ENCODE data around the gene NOS1AP.
"Not testable (repeated sequence)": the region's sequence is repeated elsewhere in the genome, so short reads cannot be mapped to it uniquely, and the experiment has no call there.

The NOS1AP gene

GRCh38 chr1:162347281-162347680 lies 277.8 kb downstream of the NOS1AP start:
- Histone ChIP-seq H3K79me2 (ENCODE audit: insufficient read depth, low read length) (no peaks in the 10 kb centered on the region), H3K4me1 (ENCODE audit: insufficient read depth, low read length, poor library complexity, severe bottlenecking) (peaks cover 14% of the 10 kb centered on the region), H3K9me2 (replicated peaks; ENCODE audit: low read depth, low read length) (no peaks in the 10 kb centered on the region), H4K20me1 (ENCODE audit: insufficient read depth, low read length, poor library complexity, severe bottlenecking) (no peaks in the 10 kb centered on the region), H3K36me3 (ENCODE audit: insufficient read depth, low read length) (no peaks in the 10 kb centered on the region), H2AFZ (ENCODE audit: low read length) (no peak overlapping the region), H3K4me3 (ENCODE audit: low read length, poor library complexity, severe bottlenecking) (no peak overlapping the region), H3K4me2 (ENCODE audit: low read depth, low read length, poor library complexity, severe bottlenecking) (no peak overlapping the region), H3F3A (ENCODE audit: low read depth) (no peaks in the 10 kb centered on the region), H3K9me3 (ENCODE audit: insufficient read depth, low read depth, low read length) (no peaks in the 10 kb centered on the region), H3K27me3 (ENCODE audit: insufficient read depth, low read length, poor library complexity, severe bottlenecking) (no peaks in the 10 kb centered on the region), H3K9ac (ENCODE audit: low read depth, low read length, poor library complexity, severe bottlenecking) (no peak overlapping the region)
- no peak for TF ChIP-seq EZH2phosphoT487 (IDR thresholded peaks at IDR 0.05; ENCODE audit: borderline replicate concordance)
- TF ChIP-seq, protein P1, sequence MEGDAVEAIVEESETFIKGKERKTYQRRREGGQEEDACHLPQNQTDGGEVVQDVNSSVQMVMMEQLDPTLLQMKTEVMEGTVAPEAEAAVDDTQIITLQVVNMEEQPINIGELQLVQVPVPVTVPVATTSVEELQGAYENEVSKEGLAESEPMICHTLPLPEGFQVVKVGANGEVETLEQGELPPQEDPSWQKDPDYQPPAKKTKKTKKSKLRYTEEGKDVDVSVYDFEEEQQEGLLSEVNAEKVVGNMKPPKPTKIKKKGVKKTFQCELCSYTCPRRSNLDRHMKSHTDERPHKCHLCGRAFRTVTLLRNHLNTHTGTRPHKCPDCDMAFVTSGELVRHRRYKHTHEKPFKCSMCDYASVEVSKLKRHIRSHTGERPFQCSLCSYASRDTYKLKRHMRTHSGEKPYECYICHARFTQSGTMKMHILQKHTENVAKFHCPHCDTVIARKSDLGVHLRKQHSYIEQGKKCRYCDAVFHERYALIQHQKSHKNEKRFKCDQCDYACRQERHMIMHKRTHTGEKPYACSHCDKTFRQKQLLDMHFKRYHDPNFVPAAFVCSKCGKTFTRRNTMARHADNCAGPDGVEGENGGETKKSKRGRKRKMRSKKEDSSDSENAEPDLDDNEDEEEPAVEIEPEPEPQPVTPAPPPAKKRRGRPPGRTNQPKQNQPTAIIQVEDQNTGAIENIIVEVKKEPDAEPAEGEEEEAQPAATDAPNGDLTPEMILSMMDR (conservative IDR thresholded peaks at IDR 0.05; ENCODE audit: low read length) = no peak

DNA sequence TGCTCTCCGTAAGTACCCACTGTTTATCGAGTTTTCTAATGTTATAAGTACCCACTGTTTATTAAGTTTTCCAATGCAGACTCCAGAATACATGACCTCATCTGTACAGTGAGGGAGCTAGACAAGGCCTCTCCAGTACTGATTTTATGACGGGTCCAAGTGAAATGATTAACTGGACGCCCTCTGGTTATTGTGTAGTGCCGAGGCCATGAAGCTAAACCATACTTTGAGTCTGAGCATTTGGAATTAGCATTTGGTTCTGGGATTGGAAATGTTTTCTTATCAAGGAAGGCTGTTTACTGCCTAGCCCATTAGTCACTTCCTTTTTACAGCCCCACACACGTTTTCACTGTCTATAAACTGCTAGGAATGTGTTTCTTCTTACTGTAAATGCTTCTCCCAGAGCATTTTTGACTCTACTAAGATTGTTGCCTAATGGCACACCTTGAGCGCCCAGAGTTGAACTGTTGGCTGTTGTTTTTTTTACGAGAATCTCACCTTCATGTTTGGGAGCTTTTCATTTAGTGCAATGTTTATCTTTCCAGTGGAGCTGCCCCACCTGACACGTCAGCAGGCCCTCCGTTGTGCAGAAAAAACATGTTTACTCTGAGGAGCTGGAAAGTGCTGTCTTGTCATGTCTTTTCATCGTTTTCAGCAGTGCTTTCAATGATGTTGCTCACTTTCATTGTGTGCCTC lies 280.3 kb downstream of the NOS1AP start:
- H3K4me2 ChIP-seq (ENCODE audit: low read depth, low read length, poor library complexity, severe bottlenecking) = peak overlapping the region; percentile 9

DNA sequence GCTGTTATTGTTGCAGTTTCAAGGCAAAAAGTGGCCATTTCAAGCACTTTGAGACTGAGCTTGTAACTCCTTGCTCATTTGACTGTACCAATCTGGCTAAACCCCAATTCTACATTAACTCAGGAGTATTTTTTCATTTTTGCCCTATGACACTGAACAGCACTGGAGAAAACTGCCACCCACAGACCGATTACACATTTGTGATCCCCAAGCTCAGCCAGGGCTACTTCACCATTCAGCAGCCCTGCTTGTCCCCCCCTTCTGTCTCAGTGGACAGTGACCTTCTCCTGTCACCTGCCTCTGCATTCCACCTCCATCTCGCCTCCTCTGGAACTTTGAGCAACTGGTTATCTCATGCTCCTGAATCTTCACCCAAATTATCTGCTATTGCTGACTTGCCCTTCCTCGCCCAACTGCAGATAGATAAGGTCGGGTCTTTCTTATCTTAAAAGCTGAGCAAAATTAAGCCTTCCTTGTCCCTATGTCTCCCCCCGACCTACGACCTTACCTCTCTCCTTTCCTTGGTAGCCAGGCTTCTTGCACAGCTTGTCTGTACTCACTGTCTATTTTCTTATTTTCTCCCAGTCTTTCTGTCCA lies 281.9 kb downstream of the NOS1AP start:
- H3K27me3 ChIP-seq (ENCODE audit: insufficient read depth, low read length, poor library complexity, severe bottlenecking) = no peaks in the 10 kb centered on the region
- TF ChIP-seq, protein P1 (conservative IDR thresholded peaks at IDR 0.05; ENCODE audit: low read length) = no peak
- no peak for TF ChIP-seq EZH2phosphoT487 (IDR thresholded peaks at IDR 0.05; ENCODE audit: borderline replicate concordance)
- H3F3A ChIP-seq (ENCODE audit: low read depth) = no peaks in the 10 kb centered on the region
- H3K4me3 ChIP-seq (ENCODE audit: low read length, poor library complexity, severe bottlenecking) = no peak overlapping the region
- H3K79me2 ChIP-seq (ENCODE audit: insufficient read depth, low read length) = no peaks in the 10 kb centered on the region
- H2AFZ ChIP-seq (ENCODE audit: low read length) = no peak overlapping the region
- peaks cover 29% of the 10 kb centered on the region for H3K4me1 ChIP-seq (ENCODE audit: insufficient read depth, low read length, poor library complexity, severe bottlenecking)
- H3K36me3 ChIP-seq (ENCODE audit: insufficient read depth, low read length) = no peaks in the 10 kb centered on the region
- H3K4me2 ChIP-seq (ENCODE audit: low read depth, low read length, poor library complexity, severe bottlenecking) = no peak overlapping the region
- H4K20me1 ChIP-seq (ENCODE audit: insufficient read depth, low read length, poor library complexity, severe bottlenecking) = no peaks in the 10 kb centered on the region
- H3K9me2 ChIP-seq (replicated peaks; ENCODE audit: low read depth, low read length) = no peaks in the 10 kb centered on the region
- H3K9me3 ChIP-seq (ENCODE audit: insufficient read depth, low read depth, low read length) = no peaks in the 10 kb centered on the region
- no peak overlapping the region for H3K9ac ChIP-seq (ENCODE audit: low read depth, low read length, poor library complexity, severe bottlenecking)

More for the DNA sequence above, 280.3 kb downstream of the NOS1AP start:
- Histone ChIP-seq H3F3A (ENCODE audit: low read depth) (no peaks in the 10 kb centered on the region), H3K9ac (ENCODE audit: low read depth, low read length, poor library complexity, severe bottlenecking) (no peak overlapping the region), H3K36me3 (ENCODE audit: insufficient read depth, low read length) (no peaks in the 10 kb centered on the region), H3K4me1 (ENCODE audit: insufficient read depth, low read length, poor library complexity, severe bottlenecking) (peaks cover 29% of the 10 kb centered on the region), H4K20me1 (ENCODE audit: insufficient read depth, low read length, poor library complexity, severe bottlenecking) (no peaks in the 10 kb centered on the region), H3K79me2 (ENCODE audit: insufficient read depth, low read length) (no peaks in the 10 kb centered on the region), H3K4me3 (ENCODE audit: low read length, poor library complexity, severe bottlenecking) (no peak overlapping the region), H2AFZ (ENCODE audit: low read length) (no peak overlapping the region), H3K27me3 (ENCODE audit: insufficient read depth, low read length, poor library complexity, severe bottlenecking) (no peaks in the 10 kb centered on the region), H3K9me2 (replicated peaks; ENCODE audit: low read depth, low read length) (no peaks in the 10 kb centered on the region), H3K9me3 (ENCODE audit: insufficient read depth, low read depth, low read length) (no peaks in the 10 kb centered on the region)
- no peak for TF ChIP-seq EZH2phosphoT487 (IDR thresholded peaks at IDR 0.05; ENCODE audit: borderline replicate concordance)
- TF ChIP-seq, protein P1 (conservative IDR thresholded peaks at IDR 0.05; ENCODE audit: low read length) = no peak

DNA sequence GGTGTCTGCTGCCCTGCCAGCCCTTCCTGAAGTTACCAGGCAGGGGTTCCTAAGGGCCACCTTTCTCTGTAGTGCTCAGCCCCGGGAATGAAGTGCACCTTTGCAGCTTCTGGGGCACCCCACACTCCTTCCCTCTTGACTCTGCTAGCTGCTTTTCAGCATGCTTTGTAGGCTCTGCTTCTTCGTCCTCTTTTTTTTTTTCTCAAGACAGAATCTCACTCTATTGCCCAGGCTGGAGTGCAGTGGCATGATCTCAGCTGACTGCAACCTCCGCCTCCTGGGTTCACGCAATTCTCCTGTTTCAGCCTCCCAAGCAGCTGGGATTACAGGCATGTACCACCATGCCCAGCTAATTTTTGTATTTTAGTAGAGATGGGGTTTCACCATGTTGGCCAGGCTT lies 282.4 kb downstream of the NOS1AP start:
- H3K27me3 ChIP-seq (ENCODE audit: insufficient read depth, low read length, poor library complexity, severe bottlenecking); H3K9ac ChIP-seq (ENCODE audit: low read depth, low read length, poor library complexity, severe bottlenecking); H3K36me3 ChIP-seq (ENCODE audit: insufficient read depth, low read length); H3K9me2 ChIP-seq (replicated peaks; ENCODE audit: low read depth, low read length); H3K4me3 ChIP-seq (ENCODE audit: low read length, poor library complexity, severe bottlenecking); H3K4me2 ChIP-seq (ENCODE audit: low read depth, low read length, poor library complexity, severe bottlenecking); H3K9me3 ChIP-seq (ENCODE audit: insufficient read depth, low read depth, low read length); H3F3A ChIP-seq (ENCODE audit: low read depth); H4K20me1 ChIP-seq (ENCODE audit: insufficient read depth, low read length, poor library complexity, severe bottlenecking); H2AFZ ChIP-seq (ENCODE audit: low read length); H3K79me2 ChIP-seq (ENCODE audit: insufficient read depth, low read length): not testable (repeated sequence)
- H3K4me1 ChIP-seq (ENCODE audit: insufficient read depth, low read length, poor library complexity, severe bottlenecking) = peaks cover 29% of the 10 kb centered on the region
